ENCODE measurements around the gene RAI2.

The RAI2 gene

DNA sequence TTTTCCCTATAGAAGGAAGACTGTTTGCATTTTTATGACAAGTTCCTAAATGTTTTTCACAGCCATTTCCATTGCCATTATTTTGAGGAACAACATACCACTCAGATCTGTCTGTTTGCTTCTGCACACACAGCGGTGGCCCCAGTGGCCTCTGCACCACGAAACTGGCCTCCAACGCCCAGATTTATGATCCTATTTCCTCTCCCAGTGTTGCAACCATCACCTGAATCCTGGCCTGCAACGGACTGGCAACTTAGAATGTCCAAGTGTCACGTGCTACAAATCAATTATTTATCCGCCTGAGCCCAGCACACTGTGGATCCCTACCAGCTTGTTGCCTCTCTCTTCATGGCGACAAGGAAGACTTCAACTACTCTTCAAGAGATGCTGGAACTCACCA lies 9.2 kb downstream of the RAI2 start:
- no peaks in the 10 kb centered on the region for H3K36me3 ChIP-seq (ENCODE audit: control insufficient read depth, insufficient read depth, low read length)
- H3K4me3 ChIP-seq (ENCODE audit: low read depth, low read length), result no peak overlapping the region
- no peaks in the 10 kb centered on the region for H3K4me1 ChIP-seq (ENCODE audit: control insufficient read depth, insufficient read depth, low read length)
- peaks cover 14% of the 10 kb centered on the region for H3K27me3 ChIP-seq (ENCODE audit: control insufficient read depth, insufficient read depth, low read length)
- no peak overlapping the region for H3K9ac ChIP-seq (ENCODE audit: low read depth, low read length)
- H3K9me3 ChIP-seq (ENCODE audit: control insufficient read depth, insufficient read depth, low read length), result no peaks in the 10 kb centered on the region

GRCh38 chrX:17848545-17849265 lies 12.4 kb downstream of the RAI2 start:
- Histone ChIP-seq H3K27me3 (ENCODE audit: control insufficient read depth, insufficient read depth, low read length) (peaks cover 2% of the 10 kb centered on the region), H3K36me3 (ENCODE audit: control insufficient read depth, insufficient read depth, low read length) (no peaks in the 10 kb centered on the region), H3K9ac (ENCODE audit: low read depth, low read length) (no peak overlapping the region), H3K9me3 (ENCODE audit: control insufficient read depth, insufficient read depth, low read length) (no peaks in the 10 kb centered on the region), H3K4me1 (ENCODE audit: control insufficient read depth, insufficient read depth, low read length) (no peaks in the 10 kb centered on the region), H3K4me3 (ENCODE audit: low read depth, low read length) (no peak overlapping the region)

DNA sequence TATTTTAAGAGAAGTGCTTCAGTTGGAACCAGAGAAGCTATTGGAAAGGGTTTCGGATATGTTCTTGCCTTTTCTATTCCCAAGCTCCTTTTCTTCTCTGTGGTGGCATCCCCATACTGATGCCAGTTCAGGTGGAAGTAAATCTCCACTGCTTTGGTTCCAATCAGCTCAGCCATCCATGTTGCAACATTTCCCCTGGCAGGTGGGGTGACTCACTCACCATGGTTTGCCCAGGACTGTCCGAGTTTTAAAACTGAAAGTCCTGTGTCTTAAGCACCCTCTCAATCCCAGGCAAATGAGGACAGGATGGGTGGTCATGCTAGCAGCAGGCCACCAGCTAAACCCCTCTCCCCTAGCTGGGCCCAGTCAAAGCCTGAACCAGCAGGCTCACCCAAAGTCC lies 15.1 kb downstream of the RAI2 start:
- Histone ChIP-seq H3K4me3 (ENCODE audit: low read depth, low read length) (no peak overlapping the region), H3K4me1 (ENCODE audit: control insufficient read depth, insufficient read depth, low read length) (no peaks in the 10 kb centered on the region), H3K36me3 (ENCODE audit: control insufficient read depth, insufficient read depth, low read length) (no peaks in the 10 kb centered on the region), H3K9ac (ENCODE audit: low read depth, low read length) (no peak overlapping the region), H3K27me3 (ENCODE audit: control insufficient read depth, insufficient read depth, low read length) (peaks cover 2% of the 10 kb centered on the region), H3K9me3 (ENCODE audit: control insufficient read depth, insufficient read depth, low read length) (no peaks in the 10 kb centered on the region)

DNA sequence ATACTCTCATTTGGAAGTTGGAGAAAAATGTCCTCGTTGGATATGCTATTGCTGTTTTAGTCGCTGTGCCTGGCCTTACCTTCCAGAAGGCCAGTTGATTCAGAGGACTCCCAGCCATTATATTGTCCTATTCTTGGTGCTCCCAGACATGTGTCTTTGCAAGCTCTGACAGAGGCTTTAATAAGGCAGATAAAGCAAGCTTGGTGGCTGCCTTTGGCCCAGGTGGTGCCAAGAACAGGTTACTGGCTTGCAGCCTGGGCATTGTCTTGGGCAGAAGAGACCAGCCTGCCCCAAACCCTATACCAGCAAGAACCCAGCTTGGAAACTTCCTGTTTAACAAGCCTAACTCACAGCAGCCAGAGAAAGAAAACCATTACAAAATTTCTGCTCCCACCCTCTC lies 16.9 kb downstream of the RAI2 start:
- no peaks in the 10 kb centered on the region for H3K27me3 ChIP-seq (ENCODE audit: control insufficient read depth, insufficient read depth, low read length)
- no peaks in the 10 kb centered on the region for H3K36me3 ChIP-seq (ENCODE audit: control insufficient read depth, insufficient read depth, low read length)
- H3K4me1 ChIP-seq (ENCODE audit: control insufficient read depth, insufficient read depth, low read length), result no peaks in the 10 kb centered on the region
- H3K9ac ChIP-seq (ENCODE audit: low read depth, low read length), result no peak overlapping the region
- H3K9me3 ChIP-seq (ENCODE audit: control insufficient read depth, insufficient read depth, low read length), result no peaks in the 10 kb centered on the region
- no peak overlapping the region for H3K4me3 ChIP-seq (ENCODE audit: low read depth, low read length)

DNA sequence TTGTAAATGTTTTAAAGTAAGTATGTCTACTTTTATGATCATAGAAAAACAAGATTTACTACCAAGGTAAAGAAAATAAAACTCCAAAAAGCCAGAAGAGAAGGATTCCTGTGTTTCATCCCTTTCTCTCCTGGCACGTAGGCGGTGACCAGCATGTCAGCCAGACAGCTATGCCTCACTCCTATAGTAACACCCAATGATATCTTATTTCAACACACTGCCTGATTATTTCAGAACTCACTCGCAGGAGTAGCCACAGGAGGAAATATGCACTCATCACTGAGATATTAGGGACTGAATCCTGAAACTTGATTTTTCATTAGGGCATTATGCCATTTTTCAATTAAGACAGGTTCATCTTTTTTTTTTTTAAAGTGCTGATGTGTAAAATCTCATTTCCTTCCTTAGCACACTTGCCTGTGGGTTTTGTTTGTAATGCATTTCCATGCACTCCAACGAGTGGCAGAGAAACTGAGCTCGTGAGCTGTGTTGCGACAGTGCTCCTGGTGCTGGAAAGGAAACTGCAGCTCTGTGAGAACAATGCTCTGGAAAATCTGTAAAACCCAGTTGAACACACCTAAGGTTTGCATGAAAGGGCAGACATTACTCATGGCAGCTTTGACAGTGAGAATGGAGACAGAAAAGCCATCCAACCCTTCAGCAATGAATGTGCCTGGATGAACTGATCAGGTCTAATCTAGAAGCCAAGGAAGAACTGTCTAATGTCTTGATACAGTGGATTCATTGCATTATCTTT lies 18.2 kb downstream of the RAI2 start:
- H3K9ac ChIP-seq (ENCODE audit: low read depth, low read length), result no peak overlapping the region
- H3K27me3 ChIP-seq (ENCODE audit: control insufficient read depth, insufficient read depth, low read length), result no peaks in the 10 kb centered on the region
- H3K36me3 ChIP-seq (ENCODE audit: control insufficient read depth, insufficient read depth, low read length), result no peaks in the 10 kb centered on the region
- no peaks in the 10 kb centered on the region for H3K4me1 ChIP-seq (ENCODE audit: control insufficient read depth, insufficient read depth, low read length)
- H3K9me3 ChIP-seq (ENCODE audit: control insufficient read depth, insufficient read depth, low read length), result no peaks in the 10 kb centered on the region
- H3K4me3 ChIP-seq (ENCODE audit: low read depth, low read length), result no peak overlapping the region

DNA sequence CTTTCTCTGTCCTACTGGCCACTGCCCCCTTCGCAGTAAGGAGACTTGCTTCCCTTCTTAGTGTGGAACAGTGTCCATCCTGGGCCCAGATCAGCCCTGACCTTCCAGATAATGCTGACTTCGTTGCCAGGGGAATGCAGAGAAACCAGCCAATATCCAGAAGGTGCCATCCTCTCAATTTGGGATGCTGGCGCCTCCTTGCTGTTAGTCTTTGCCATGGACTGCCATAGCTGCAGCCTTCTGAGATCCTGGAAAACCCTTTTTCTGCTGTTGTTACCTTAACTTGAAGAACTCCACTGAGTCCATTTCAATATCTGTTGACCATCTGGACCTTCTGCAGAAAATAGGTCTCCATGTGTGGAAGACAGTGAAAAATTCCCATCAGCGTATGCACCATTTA lies 21.8 kb downstream of the RAI2 start:
- no peaks in the 10 kb centered on the region for H3K27me3 ChIP-seq (ENCODE audit: control insufficient read depth, insufficient read depth, low read length)
- H3K4me3 ChIP-seq (ENCODE audit: low read depth, low read length), result no peak overlapping the region
- no peaks in the 10 kb centered on the region for H3K9me3 ChIP-seq (ENCODE audit: control insufficient read depth, insufficient read depth, low read length)
- H3K36me3 ChIP-seq (ENCODE audit: control insufficient read depth, insufficient read depth, low read length), result no peaks in the 10 kb centered on the region
- peaks cover 7% of the 10 kb centered on the region for H3K4me1 ChIP-seq (ENCODE audit: control insufficient read depth, insufficient read depth, low read length)
- no peak overlapping the region for H3K9ac ChIP-seq (ENCODE audit: low read depth, low read length)

GRCh38 chrX:17836830-17837229 lies 24.3 kb downstream of the RAI2 start:
- Histone ChIP-seq H3K9me3 (ENCODE audit: control insufficient read depth, insufficient read depth, low read length) (no peaks in the 10 kb centered on the region), H3K4me3 (ENCODE audit: low read depth, low read length) (no peak overlapping the region), H3K4me1 (ENCODE audit: control insufficient read depth, insufficient read depth, low read length) (peaks cover 11% of the 10 kb centered on the region), H3K36me3 (ENCODE audit: control insufficient read depth, insufficient read depth, low read length) (no peaks in the 10 kb centered on the region), H3K9ac (ENCODE audit: low read depth, low read length) (no peak overlapping the region), H3K27me3 (ENCODE audit: control insufficient read depth, insufficient read depth, low read length) (no peaks in the 10 kb centered on the region)

- Histone ChIP-seq H3K9ac (ENCODE audit: low read depth, low read length) (no peak overlapping the region), H3K9me3 (ENCODE audit: control insufficient read depth, insufficient read depth, low read length) (no peaks in the 10 kb centered on the region), H3K27me3 (ENCODE audit: control insufficient read depth, insufficient read depth, low read length) (no peaks in the 10 kb centered on the region), H3K4me1 (ENCODE audit: control insufficient read depth, insufficient read depth, low read length) (peaks cover 11% of the 10 kb centered on the region), H3K4me3 (ENCODE audit: low read depth, low read length) (no peak overlapping the region), H3K36me3 (ENCODE audit: control insufficient read depth, insufficient read depth, low read length) (no peaks in the 10 kb centered on the region)
Measured at GRCh38 chrX:17833954-17834353, 27.1 kb downstream of the RAI2 start.

- no peak overlapping the region for H3K4me3 ChIP-seq (ENCODE audit: low read depth, low read length)
- peaks cover 11% of the 10 kb centered on the region for H3K4me1 ChIP-seq (ENCODE audit: control insufficient read depth, insufficient read depth, low read length)
- H3K27me3 ChIP-seq (ENCODE audit: control insufficient read depth, insufficient read depth, low read length), result no peaks in the 10 kb centered on the region
- H3K36me3 ChIP-seq (ENCODE audit: control insufficient read depth, insufficient read depth, low read length), result no peaks in the 10 kb centered on the region
- H3K9ac ChIP-seq (ENCODE audit: low read depth, low read length), result no peak overlapping the region
- no peaks in the 10 kb centered on the region for H3K9me3 ChIP-seq (ENCODE audit: control insufficient read depth, insufficient read depth, low read length)
Measured at GRCh38 chrX:17831255-17831654, 29.8 kb downstream of the RAI2 start.

GRCh38 chrX:17830211-17830610 lies 30.9 kb downstream of the RAI2 start:
- Histone ChIP-seq H3K27me3 (ENCODE audit: control insufficient read depth, insufficient read depth, low read length) (no peaks in the 10 kb centered on the region), H3K9ac (ENCODE audit: low read depth, low read length) (no peak overlapping the region), H3K4me1 (ENCODE audit: control insufficient read depth, insufficient read depth, low read length) (peaks cover 11% of the 10 kb centered on the region), H3K4me3 (ENCODE audit: low read depth, low read length) (no peak overlapping the region), H3K36me3 (ENCODE audit: control insufficient read depth, insufficient read depth, low read length) (no peaks in the 10 kb centered on the region), H3K9me3 (ENCODE audit: control insufficient read depth, insufficient read depth, low read length) (no peaks in the 10 kb centered on the region)

DNA sequence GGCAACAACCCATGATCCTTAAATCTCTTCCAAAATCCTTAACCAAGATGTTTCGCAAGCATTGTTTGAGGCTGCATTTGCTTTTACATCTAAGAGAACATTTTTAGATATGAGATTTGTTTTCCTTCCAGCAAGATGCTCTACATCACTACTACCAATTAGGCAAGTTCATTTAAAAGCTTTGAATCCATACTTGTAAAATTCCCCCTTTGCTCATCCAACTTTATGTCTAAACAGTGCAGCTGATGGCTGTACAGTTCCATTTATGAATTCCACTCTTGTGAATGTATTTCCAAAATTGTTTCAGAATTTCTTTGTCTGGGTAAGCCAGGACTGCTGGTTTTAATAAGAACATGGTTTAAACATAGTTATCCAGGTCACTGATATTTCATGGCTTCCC lies 31.5 kb downstream of the RAI2 start:
- no peak overlapping the region for H3K9ac ChIP-seq (ENCODE audit: low read depth, low read length)
- no peaks in the 10 kb centered on the region for H3K27me3 ChIP-seq (ENCODE audit: control insufficient read depth, insufficient read depth, low read length)
- no peaks in the 10 kb centered on the region for H3K36me3 ChIP-seq (ENCODE audit: control insufficient read depth, insufficient read depth, low read length)
- H3K4me1 ChIP-seq (ENCODE audit: control insufficient read depth, insufficient read depth, low read length), result peaks cover 7% of the 10 kb centered on the region
- H3K9me3 ChIP-seq (ENCODE audit: control insufficient read depth, insufficient read depth, low read length), result no peaks in the 10 kb centered on the region
- H3K4me3 ChIP-seq (ENCODE audit: low read depth, low read length), result no peak overlapping the region

GRCh38 chrX:17828171-17828570 lies 32.9 kb downstream of the RAI2 start:
- Histone ChIP-seq H3K36me3 (ENCODE audit: control insufficient read depth, insufficient read depth, low read length) (no peaks in the 10 kb centered on the region), H3K27me3 (ENCODE audit: control insufficient read depth, insufficient read depth, low read length) (no peaks in the 10 kb centered on the region), H3K4me1 (ENCODE audit: control insufficient read depth, insufficient read depth, low read length) (no peaks in the 10 kb centered on the region), H3K9ac (ENCODE audit: low read depth, low read length) (no peak overlapping the region), H3K4me3 (ENCODE audit: low read depth, low read length) (no peak overlapping the region), H3K9me3 (ENCODE audit: control insufficient read depth, insufficient read depth, low read length) (no peaks in the 10 kb centered on the region)

Data from iPS-15b (cell line).